ENCODE measurements around the gene FAM47C.

DNA sequence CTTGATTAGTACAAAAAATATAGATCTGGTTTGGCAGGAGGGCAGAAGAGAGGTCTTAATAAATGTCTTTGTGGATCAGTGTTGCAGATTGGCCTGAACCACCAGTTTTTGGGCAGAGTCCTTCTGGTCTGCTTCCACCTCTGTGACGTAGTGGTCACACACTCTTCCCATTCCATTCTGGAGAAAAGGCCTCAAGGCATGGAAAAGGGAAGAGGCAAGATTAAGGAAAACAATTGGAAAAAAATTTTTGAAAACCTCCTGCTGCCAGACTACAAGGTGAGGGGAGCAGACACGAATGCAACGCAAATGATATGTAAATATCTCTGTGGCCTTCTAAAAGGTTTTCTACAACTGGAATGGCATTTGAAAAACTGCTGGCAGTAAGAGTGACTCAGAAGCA is 24.3 kb upstream of the FAM47C start:
- no peak for TF ChIP-seq CTCF (IDR thresholded peaks at IDR 0.05; ENCODE audit: low read length)
- TF ChIP-seq EZH2phosphoT487 (IDR thresholded peaks at IDR 0.05; ENCODE audit: low read length): no peak

All from MM.1S (cell line).